Activated T-cell treated with anti-CD3 and anti-CD28 coated beads, Interleukin-2, amount 50 U/mL, for 24 hours (primary cell): Measurements from ENCODE around the gene ARHGEF3.
A peak's percentile ranks its signal among the peaks of the same experiment; 100 is the strongest.
"Not testable (repeated sequence)": the region's sequence is repeated elsewhere in the genome, so short reads cannot be mapped to it uniquely, and the experiment has no call there.

Source experiments
- DNase-seq: peaks from one replicate; pipeline ENCODE4 v3.0.0-alpha.2; 2020
- H3K27ac Mint-ChIP-seq: 2 replicates; pipeline ENCODE4 v1.8.0; 2020; ENCODE audit warnings: mild to moderate bottlenecking, mixed read lengths
- H3K27me3 Mint-ChIP-seq: 2 replicates; pipeline ENCODE4 v1.8.0; 2020; ENCODE audit warnings: mixed read lengths
- H3K36me3 Mint-ChIP-seq: 2 replicates; pipeline ENCODE4 v1.8.0; 2020; ENCODE audit warnings: low read depth, mixed read lengths
- H3K4me1 Mint-ChIP-seq: 2 replicates; pipeline ENCODE4 v1.8.0; 2020; ENCODE audit warnings: low read depth, mixed read lengths
- H3K4me3 Mint-ChIP-seq: 2 replicates; pipeline ENCODE4 v1.8.0; 2020; ENCODE audit warnings: mild to moderate bottlenecking, moderate library complexity, mixed read lengths
- H3K9me3 Mint-ChIP-seq: 2 replicates; pipeline ENCODE4 v1.8.0; 2020; ENCODE audit warnings: mixed read lengths

ARHGEF3 gene

DNA sequence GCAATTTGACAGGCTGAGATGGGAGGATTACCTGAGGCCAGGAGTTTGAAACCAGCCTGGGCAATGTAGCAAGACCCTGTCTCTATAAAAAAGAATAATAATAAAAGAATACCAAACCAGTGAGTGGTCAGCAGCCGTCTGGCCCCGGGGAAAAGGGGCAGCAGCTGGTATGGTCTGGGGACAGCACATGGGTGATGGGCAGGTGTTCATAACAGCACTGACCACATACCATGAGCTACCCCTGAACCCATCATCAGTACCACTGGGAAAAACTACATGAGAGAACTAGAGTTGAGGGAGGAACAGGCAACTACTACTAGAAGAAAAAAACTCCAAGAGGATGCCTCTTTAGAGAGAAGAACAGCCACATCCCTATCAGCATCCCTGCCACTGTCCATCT, 40.7 kb downstream of the ARHGEF3 start:
- peaks cover 87% of the 10 kb centered on the region for H3K4me1 Mint-ChIP-seq
- H3K27me3 Mint-ChIP-seq, result no peaks in the 10 kb centered on the region
- no peaks in the 10 kb centered on the region for H3K9me3 Mint-ChIP-seq
- no peak overlapping the region for H3K4me3 Mint-ChIP-seq
- no peak for DNase-seq
- H3K27ac Mint-ChIP-seq, result peak overlapping the region; percentile 45
- H3K36me3 Mint-ChIP-seq, result peaks cover 77% of the 10 kb centered on the region

DNA sequence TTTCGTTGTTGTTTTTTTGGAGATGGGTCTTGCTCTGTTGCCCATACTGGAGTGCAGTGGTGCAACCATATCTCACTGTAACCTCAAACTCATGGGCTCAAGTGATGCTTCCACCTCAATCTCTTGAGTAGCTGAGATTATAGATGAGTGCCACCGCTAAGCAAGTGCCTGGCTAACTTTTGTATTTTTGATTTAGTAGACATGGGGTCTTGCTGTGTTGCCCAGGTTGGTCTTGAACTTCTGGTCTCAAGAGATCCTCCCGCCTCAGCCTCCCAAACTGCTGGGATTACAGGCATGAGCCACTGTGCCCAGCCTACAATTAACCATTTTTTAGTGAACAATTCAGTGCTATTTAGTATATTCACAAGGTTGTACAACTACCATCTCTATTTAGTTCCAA, 42.2 kb downstream of the ARHGEF3 start:
- Mint-ChIP-seq H3K27ac (peak overlapping the region; percentile 90), H3K27me3 (no peaks in the 10 kb centered on the region), H3K36me3 (peaks cover 76% of the 10 kb centered on the region), H3K4me1 (peaks cover 90% of the 10 kb centered on the region), H3K4me3 (peak overlapping the region; percentile 57), H3K9me3 (no peaks in the 10 kb centered on the region)
- no peak for DNase-seq

DNA sequence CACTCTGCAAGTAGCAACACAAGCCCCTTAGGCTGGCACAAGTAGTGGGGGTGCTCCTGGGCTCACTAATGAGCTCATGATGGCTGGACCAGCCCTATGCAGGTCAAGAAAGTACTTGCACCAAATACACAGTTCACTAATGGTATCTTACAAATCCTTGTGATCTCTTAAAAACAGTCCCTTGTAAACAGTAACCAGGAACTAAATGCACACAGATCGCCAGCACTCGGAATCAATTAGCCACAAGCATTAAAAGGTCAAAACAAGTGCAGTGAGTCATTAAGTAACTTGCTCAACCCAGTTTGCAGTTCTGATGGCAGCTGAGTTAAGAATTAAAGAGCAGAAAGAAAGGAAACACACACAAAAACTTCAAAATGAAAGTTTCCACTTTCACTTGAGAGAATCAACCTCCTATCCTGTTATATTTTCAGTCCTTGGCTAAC, 43.2 kb downstream of the ARHGEF3 start:
- H3K4me1 Mint-ChIP-seq, result peaks cover 91% of the 10 kb centered on the region
- peak overlapping the region; percentile 90 for H3K27ac Mint-ChIP-seq
- no peaks in the 10 kb centered on the region for H3K9me3 Mint-ChIP-seq
- H3K36me3 Mint-ChIP-seq, result peaks cover 77% of the 10 kb centered on the region
- H3K27me3 Mint-ChIP-seq, result no peaks in the 10 kb centered on the region
- DNase-seq, result peak; percentile 43
- H3K4me3 Mint-ChIP-seq, result peak overlapping the region; percentile 57

DNA sequence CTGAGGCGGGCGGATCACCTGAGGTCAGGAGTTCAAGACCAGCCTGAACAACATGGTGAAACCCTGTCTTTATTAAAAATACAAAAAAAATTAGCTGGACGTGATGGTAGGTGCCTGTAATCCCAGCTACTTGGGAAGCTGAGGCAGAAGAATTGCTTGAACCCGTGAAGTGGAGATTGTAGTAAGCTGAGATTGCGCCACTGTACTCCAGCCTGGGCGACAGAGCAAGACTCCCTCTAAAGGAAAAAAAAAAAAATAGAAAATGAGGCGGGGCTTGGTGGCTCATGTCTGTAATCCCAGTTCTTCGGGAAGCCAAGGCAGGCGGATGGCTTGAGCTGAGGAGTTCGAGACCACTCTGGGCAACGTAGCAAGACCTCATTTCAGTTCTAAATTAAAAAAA, 43.7 kb downstream of the ARHGEF3 start:
- not testable (repeated sequence) for DNase-seq, H3K9me3 Mint-ChIP-seq, H3K27me3 Mint-ChIP-seq, H3K4me3 Mint-ChIP-seq
- Mint-ChIP-seq H3K4me1 (peaks cover 92% of the 10 kb centered on the region), H3K27ac (peak overlapping the region; percentile 27), H3K36me3 (peaks cover 79% of the 10 kb centered on the region)

DNA sequence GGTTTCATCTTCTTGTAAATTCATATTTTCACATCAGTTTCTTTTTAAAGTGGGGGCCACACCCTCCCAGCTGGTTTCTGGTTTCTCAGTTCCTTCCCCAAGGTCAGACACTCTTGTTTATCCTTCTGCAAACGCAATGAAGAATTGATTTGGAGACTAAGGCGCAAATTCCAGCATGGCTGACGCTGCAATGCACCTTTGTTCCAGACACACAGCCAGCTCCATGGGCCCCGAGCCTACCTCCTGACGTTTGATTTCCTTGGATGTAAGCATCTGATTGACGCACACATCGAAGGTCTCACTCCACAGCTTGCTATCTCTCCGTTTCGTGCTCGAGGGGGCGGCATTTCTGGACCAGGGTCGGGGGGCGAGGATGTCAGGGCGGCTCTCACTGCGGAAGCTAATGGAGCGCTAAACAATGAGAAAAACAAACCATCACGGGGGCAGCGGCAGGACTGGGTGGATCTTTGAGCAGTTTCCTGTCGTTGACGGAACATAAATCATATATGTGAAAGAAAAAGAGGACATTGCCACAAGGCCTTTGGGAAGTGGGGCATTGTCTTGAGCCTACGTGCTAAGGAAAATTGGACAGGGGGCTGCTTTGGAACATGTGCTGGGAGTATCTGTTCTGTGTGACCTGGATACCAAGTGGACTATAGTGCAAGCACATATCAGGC, 46.9 kb downstream of the ARHGEF3 start:
- Mint-ChIP-seq H3K36me3 (peaks cover 79% of the 10 kb centered on the region), H3K4me3 (peak overlapping the region; percentile 77), H3K27ac (peak overlapping the region; percentile 90), H3K9me3 (no peaks in the 10 kb centered on the region), H3K27me3 (no peaks in the 10 kb centered on the region), H3K4me1 (peaks cover 83% of the 10 kb centered on the region)
- DNase-seq, result no peak

DNA sequence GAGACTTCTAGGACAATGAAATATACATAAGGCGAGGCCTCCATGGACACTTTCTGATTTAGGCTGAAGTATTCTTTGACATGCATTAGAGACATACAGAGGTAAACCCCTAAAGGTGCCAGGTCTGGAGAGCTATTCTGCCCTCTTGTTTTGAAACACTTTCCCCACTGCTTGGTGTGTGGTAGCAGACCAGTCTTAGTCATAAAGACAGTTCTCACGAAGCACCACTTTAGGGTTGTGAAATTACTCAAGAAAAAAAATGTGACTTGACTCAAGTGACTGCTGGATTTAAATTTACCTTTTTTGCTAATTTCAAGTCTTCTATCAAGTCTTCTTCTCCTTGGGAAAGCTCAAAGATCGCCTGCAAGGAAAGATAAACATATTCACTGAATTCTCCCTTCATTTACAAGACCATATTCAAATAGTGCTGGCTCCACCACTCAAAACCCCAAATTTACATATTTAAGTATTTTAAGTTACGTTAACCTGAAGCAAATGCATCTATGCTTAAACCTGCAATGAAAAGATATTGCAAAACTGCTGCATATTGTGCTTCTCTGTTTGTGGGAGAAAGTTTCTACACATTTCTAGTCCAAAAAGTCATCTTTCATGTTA, 48.4 kb downstream of the ARHGEF3 start:
- H3K4me3 Mint-ChIP-seq, result peak overlapping the region; percentile 77
- H3K27me3 Mint-ChIP-seq, result no peaks in the 10 kb centered on the region
- no peaks in the 10 kb centered on the region for H3K9me3 Mint-ChIP-seq
- H3K27ac Mint-ChIP-seq, result peak overlapping the region; percentile 56
- no peak for DNase-seq
- peaks cover 82% of the 10 kb centered on the region for H3K36me3 Mint-ChIP-seq
- peaks cover 77% of the 10 kb centered on the region for H3K4me1 Mint-ChIP-seq

GRCh38 chr3:56751056-56751707, 50.6 kb downstream of the ARHGEF3 start:
- Mint-ChIP-seq H3K36me3 (peaks cover 90% of the 10 kb centered on the region), H3K27ac (peak overlapping the region; percentile 31), H3K4me3 (no peak overlapping the region), H3K4me1 (peaks cover 65% of the 10 kb centered on the region), H3K9me3 (no peaks in the 10 kb centered on the region), H3K27me3 (no peaks in the 10 kb centered on the region)
- no peak for DNase-seq

DNA sequence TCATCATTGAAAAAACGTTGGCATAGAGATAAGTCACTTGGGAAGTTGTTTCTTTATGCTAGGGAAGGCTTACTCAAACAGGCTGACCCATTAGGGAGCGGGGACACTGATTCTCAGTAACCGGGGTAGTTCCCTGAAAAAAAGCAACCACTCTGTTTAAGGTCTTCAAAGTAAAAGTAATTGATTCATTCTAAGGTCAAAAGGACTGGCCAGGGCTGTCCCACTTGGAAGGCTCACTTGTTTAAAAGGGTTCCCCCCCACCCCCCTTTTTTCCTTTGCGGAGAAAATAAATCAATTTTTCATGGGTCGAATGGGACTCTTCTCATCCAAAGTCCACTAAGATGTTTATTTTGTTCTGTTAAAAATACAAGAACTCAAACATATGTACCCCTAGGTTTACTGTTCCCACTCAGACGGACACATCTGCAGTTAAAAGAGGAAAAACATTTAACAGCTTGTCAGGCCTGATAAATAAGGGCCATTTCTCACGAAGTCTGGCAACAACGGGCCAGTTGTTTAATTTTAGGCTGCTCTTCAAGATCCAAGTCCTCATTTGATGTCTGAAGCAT, 53.0 kb downstream of the ARHGEF3 start:
- H3K27ac Mint-ChIP-seq, result no peak overlapping the region
- no peaks in the 10 kb centered on the region for H3K27me3 Mint-ChIP-seq
- no peaks in the 10 kb centered on the region for H3K9me3 Mint-ChIP-seq
- no peak overlapping the region for H3K4me3 Mint-ChIP-seq
- peaks cover 54% of the 10 kb centered on the region for H3K4me1 Mint-ChIP-seq
- H3K36me3 Mint-ChIP-seq, result peaks cover 95% of the 10 kb centered on the region
- no peak for DNase-seq

GRCh38 chr3:56747150-56747549, 54.6 kb downstream of the ARHGEF3 start:
- Mint-ChIP-seq H3K27ac (peak overlapping the region; percentile 59), H3K36me3 (peaks cover 95% of the 10 kb centered on the region), H3K9me3 (no peaks in the 10 kb centered on the region), H3K4me3 (no peak overlapping the region), H3K27me3 (no peaks in the 10 kb centered on the region), H3K4me1 (peaks cover 46% of the 10 kb centered on the region)
- DNase-seq, result no peak

GRCh38 chr3:56744016-56744415, 57.7 kb downstream of the ARHGEF3 start:
- DNase-seq, result no peak
- Mint-ChIP-seq H3K27me3 (no peaks in the 10 kb centered on the region), H3K27ac (peak overlapping the region; percentile 77), H3K9me3 (no peaks in the 10 kb centered on the region), H3K4me1 (peaks cover 44% of the 10 kb centered on the region), H3K4me3 (no peak overlapping the region), H3K36me3 (peaks cover 89% of the 10 kb centered on the region)

- H3K36me3 Mint-ChIP-seq, result peaks cover 85% of the 10 kb centered on the region
- no peaks in the 10 kb centered on the region for H3K9me3 Mint-ChIP-seq
- peak overlapping the region; percentile 58 for H3K27ac Mint-ChIP-seq
- H3K27me3 Mint-ChIP-seq, result no peaks in the 10 kb centered on the region
- no peak for DNase-seq
- peaks cover 46% of the 10 kb centered on the region for H3K4me1 Mint-ChIP-seq
- H3K4me3 Mint-ChIP-seq, result no peak overlapping the region
Measured at GRCh38 chr3:56742887-56743286, 58.9 kb downstream of the ARHGEF3 start.

DNA sequence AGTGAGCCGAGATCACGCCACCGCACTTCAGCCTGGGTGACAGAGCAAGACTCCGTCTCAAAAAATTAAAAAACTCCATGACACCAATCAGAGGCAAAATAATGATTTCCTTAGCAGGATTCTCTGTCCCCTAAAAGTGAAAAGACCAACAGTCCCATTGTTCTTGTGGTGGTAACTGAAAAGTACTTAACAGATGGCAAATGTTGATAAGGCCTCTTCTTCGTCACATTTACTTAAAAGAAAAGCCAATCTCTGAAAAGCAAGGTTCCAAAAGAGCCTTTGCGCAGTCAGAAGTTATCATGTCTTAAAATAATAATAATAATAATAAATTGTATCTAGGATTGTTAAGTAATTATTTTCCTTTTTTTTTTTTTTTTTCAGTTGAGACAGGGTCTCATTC, 62.7 kb downstream of the ARHGEF3 start:
- DNase-seq, result no peak
- no peaks in the 10 kb centered on the region for H3K9me3 Mint-ChIP-seq
- H3K27ac Mint-ChIP-seq, result no peak overlapping the region
- no peaks in the 10 kb centered on the region for H3K27me3 Mint-ChIP-seq
- no peak overlapping the region for H3K4me3 Mint-ChIP-seq
- H3K4me1 Mint-ChIP-seq, result peaks cover 58% of the 10 kb centered on the region
- H3K36me3 Mint-ChIP-seq, result peaks cover 85% of the 10 kb centered on the region

GRCh38 chr3:56737006-56737405, 64.7 kb downstream of the ARHGEF3 start:
- no peak for DNase-seq
- Mint-ChIP-seq H3K36me3 (peaks cover 80% of the 10 kb centered on the region), H3K27me3 (no peaks in the 10 kb centered on the region), H3K27ac (no peak overlapping the region), H3K4me3 (no peak overlapping the region), H3K9me3 (no peaks in the 10 kb centered on the region), H3K4me1 (peaks cover 56% of the 10 kb centered on the region)

DNA sequence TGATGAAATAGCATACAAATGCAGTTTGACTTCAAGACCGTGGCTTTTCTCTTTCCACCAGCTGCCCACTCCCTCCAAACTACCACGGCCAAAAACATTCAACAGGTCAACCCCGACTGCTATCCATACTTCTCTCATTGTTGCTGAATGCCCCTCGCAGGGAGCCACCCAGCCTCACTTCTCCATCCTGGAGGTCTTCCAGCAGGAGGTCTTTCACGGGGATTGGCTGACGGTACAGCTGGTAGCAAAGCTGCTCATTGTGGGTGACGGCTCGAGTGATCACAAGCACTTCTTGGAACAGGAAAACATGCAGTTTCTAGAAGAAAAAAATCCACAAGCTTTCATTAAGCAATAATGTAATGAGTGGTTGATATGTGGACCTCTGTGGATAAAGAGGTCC, 69.6 kb downstream of the ARHGEF3 start:
- H3K9me3 Mint-ChIP-seq, result no peaks in the 10 kb centered on the region
- no peaks in the 10 kb centered on the region for H3K27me3 Mint-ChIP-seq
- peak overlapping the region; percentile 79 for H3K27ac Mint-ChIP-seq
- H3K4me3 Mint-ChIP-seq, result peak overlapping the region; percentile 19
- H3K4me1 Mint-ChIP-seq, result peaks cover 61% of the 10 kb centered on the region
- DNase-seq, result no peak
- H3K36me3 Mint-ChIP-seq, result peaks cover 93% of the 10 kb centered on the region

- H3K4me1 Mint-ChIP-seq, result peaks cover 66% of the 10 kb centered on the region
- H3K27ac Mint-ChIP-seq, result peak overlapping the region; percentile 84
- DNase-seq, result peak; percentile 60
- peaks cover 85% of the 10 kb centered on the region for H3K36me3 Mint-ChIP-seq
- no peaks in the 10 kb centered on the region for H3K9me3 Mint-ChIP-seq
- H3K4me3 Mint-ChIP-seq, result peak overlapping the region; percentile 44
- H3K27me3 Mint-ChIP-seq, result no peaks in the 10 kb centered on the region
Measured at GRCh38 chr3:56725175-56725574, 76.6 kb downstream of the ARHGEF3 start.
